HAP-1 (cell line): Measurements from ENCODE around the gene ETS2.

Experiments used
- DNase-seq, 2 experiments: peaks; one replicate each; pipeline ENCODE4 v3.0.0-alpha.2; 2016 to 2020; ENCODE audit warnings: low spot score in 2 of 2
- H3K27me3 ChIP-seq: fragments of 250-450 bp; sonication (Bioruptor Pico); 2 replicates; pipeline ENCODE4 v1.5.1; 2020; ENCODE audit warnings: low read depth, mild to moderate bottlenecking, moderate library complexity
- H3K36me3 ChIP-seq: fragments of 250-450 bp; sonication (Bioruptor Pico); replicated peaks from 2 replicates; pipeline ENCODE4 v1.5.1; 2020; ENCODE audit warnings: mild to moderate bottlenecking
- H3K4me1 ChIP-seq: fragments of 250-450 bp; sonication (Bioruptor Pico); 2 replicates; pipeline ENCODE4 v1.5.1; 2020; ENCODE audit warnings: mild to moderate bottlenecking
- H3K4me3 ChIP-seq: fragments of 250-450 bp; sonication (Bioruptor Pico); 2 replicates; pipeline ENCODE4 v1.5.1; 2020; ENCODE audit warnings: mild to moderate bottlenecking, moderate library complexity
- H3K9me3 ChIP-seq: fragments of 250-450 bp; sonication (Bioruptor Pico); 2 replicates; pipeline ENCODE4 v1.5.1; 2020; ENCODE audit warnings: mild to moderate bottlenecking, moderate library complexity
- in situ Hi-C: fragments of 300-500 bp; cut with MboI; formaldehyde crosslinking; loops from 3 replicates; pipeline ENCODE4 v1.14.3; 2020; ENCODE audit warnings: low sequenced_read_pairs, inconsistent platforms, mixed read lengths

The ETS2 gene

GRCh38 chr21:38810034-38810825, 4.5 kb downstream of the ETS2 start:
- Histone ChIP-seq H3K27me3 (no peaks in the 10 kb centered on the region), H3K4me3 (no peak overlapping the region), H3K36me3 (peaks cover 39% of the 10 kb centered on the region), H3K9me3 (no peaks in the 10 kb centered on the region), H3K4me1 (peaks cover 34% of the 10 kb centered on the region)
- no peak for DNase-seq
- in situ Hi-C loops = loop anchor here (25.0 kb wide), 1 partner anchor 577 kb away; a partner anchor contains a TSS

DNA sequence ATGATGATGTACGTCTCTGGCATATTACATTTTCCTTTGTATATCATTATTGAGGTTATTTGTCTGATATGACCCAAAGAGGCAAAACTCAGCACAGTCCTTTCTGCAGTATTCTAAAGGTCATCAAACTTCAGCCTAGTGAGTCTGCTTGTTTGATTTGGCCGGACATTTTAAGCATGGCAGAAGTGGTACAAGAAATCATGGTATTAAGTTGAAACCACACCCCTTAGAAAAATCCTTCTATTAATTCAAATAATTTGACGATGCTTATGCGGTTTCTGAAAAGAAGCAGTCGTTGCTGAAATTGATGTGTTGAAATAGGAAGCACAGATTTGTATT, 5.1 kb downstream of the ETS2 start:
- in situ Hi-C loops = loop anchor here (25.0 kb wide), 1 partner anchor 577 kb away; a partner anchor contains a TSS
- Histone ChIP-seq H3K4me1 (peaks cover 33% of the 10 kb centered on the region), H3K36me3 (peaks cover 43% of the 10 kb centered on the region), H3K9me3 (no peaks in the 10 kb centered on the region), H3K27me3 (no peaks in the 10 kb centered on the region), H3K4me3 (no peak overlapping the region)
- no peak for DNase-seq

DNA sequence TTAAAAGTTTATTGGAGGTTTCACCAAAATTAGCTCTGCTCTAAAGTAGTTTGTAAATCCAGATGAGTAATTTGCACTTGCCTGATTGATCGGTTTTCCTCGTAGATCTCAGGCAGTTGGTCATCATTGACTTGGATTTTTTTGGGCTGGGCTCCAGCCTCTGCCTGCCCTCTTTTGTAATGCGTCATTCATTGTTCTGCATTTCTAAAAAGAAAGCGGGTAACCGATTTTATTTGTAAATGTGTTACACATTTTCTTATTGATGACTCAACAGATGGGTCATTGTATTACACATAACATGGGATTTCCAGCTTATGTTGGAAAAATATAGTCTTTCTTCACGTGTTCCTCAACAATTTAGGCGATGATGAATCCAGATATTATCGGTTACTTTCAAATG, 5.5 kb downstream of the ETS2 start:
- Histone ChIP-seq H3K36me3 (peaks cover 46% of the 10 kb centered on the region), H3K4me3 (no peak overlapping the region), H3K4me1 (peaks cover 33% of the 10 kb centered on the region), H3K27me3 (no peaks in the 10 kb centered on the region), H3K9me3 (no peaks in the 10 kb centered on the region)
- DNase-seq = peak; percentile 65 to 85
- in situ Hi-C loops = loop anchor here (25.0 kb wide), 1 partner anchor 576 kb away; a partner anchor contains a TSS

DNA sequence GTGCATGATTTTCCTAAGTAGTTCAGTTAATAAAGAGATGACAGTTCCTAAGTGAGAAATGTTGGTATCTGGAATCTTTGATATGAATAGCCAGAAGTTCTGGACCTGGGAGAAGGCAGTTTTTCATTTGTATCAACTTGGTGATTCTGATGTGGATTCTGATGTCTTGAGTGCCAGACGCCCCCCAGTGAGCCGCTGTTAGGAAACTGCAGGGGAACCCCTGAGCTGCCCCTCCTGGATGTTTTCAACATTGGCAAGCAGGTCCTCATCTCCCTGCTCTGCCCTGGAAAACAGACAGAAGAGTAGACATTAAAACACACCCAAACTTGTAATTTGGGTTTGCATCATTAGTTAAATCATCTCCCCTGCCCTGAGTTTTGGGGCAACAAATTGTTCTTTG, 7.4 kb downstream of the ETS2 start:
- in situ Hi-C loops = loop anchor here (25.0 kb wide), 1 partner anchor 574 kb away; a partner anchor contains a TSS
- DNase-seq = no peak
- Histone ChIP-seq H3K4me3 (no peak overlapping the region), H3K4me1 (peaks cover 28% of the 10 kb centered on the region), H3K27me3 (no peaks in the 10 kb centered on the region), H3K36me3 (peaks cover 65% of the 10 kb centered on the region), H3K9me3 (no peaks in the 10 kb centered on the region)

DNA sequence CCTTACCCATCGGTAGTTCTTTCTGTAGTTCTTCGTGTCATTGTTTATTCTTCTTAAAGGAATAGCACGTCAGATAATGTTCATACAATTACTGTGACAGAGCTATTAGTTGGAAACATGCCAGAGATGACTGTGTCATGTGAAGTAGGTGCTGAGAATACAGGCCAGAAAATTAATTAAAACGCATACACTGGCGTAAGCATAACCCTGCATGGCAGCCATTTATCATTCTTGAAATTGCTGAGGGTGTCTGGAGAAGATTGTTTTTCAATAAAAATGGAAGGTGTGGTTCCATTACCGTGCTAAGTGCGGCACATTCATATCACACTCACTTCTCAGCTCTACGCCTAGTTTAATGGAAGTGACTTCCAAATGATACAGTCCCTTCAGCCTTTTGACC, 7.8 kb downstream of the ETS2 start:
- no peaks in the 10 kb centered on the region for H3K9me3 ChIP-seq
- no peak for DNase-seq
- H3K4me3 ChIP-seq = no peak overlapping the region
- H3K36me3 ChIP-seq = peaks cover 69% of the 10 kb centered on the region
- in situ Hi-C loops = loop anchor here (25.0 kb wide), 1 partner anchor 574 kb away; a partner anchor contains a TSS
- H3K4me1 ChIP-seq = peaks cover 24% of the 10 kb centered on the region
- H3K27me3 ChIP-seq = no peaks in the 10 kb centered on the region

GRCh38 chr21:38814126-38815059, 8.7 kb downstream of the ETS2 start:
- no peaks in the 10 kb centered on the region for H3K9me3 ChIP-seq
- H3K36me3 ChIP-seq = peaks cover 73% of the 10 kb centered on the region
- H3K4me1 ChIP-seq = peaks cover 17% of the 10 kb centered on the region
- H3K27me3 ChIP-seq = no peaks in the 10 kb centered on the region
- in situ Hi-C loops = loop anchor here (25.0 kb wide), 1 partner anchor 573 kb away; a partner anchor contains a TSS
- no peak for DNase-seq
- no peak overlapping the region for H3K4me3 ChIP-seq

DNA sequence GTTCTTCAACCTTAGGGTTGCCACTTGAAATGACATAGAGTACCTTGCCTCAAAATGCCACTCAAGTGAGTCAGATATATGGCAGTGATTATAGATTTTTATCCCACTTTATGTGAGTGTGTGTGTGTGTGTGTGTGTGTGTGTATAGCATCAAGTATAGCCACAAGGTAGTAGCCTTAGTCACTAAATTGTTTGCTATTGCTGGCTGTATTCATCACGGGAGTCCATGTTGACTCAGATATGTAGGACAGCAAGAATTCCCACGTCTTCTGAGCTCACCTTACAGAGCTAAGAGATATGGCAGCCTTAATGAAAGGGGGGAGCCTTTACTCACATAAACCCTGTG, 9.3 kb downstream of the ETS2 start:
- Histone ChIP-seq H3K4me3 (no peak overlapping the region), H3K36me3 (peaks cover 78% of the 10 kb centered on the region), H3K9me3 (no peaks in the 10 kb centered on the region), H3K4me1 (peaks cover 16% of the 10 kb centered on the region), H3K27me3 (no peaks in the 10 kb centered on the region)
- in situ Hi-C loops = loop anchor here (25.0 kb wide), 1 partner anchor 572 kb away; a partner anchor contains a TSS
- no peak for DNase-seq

DNA sequence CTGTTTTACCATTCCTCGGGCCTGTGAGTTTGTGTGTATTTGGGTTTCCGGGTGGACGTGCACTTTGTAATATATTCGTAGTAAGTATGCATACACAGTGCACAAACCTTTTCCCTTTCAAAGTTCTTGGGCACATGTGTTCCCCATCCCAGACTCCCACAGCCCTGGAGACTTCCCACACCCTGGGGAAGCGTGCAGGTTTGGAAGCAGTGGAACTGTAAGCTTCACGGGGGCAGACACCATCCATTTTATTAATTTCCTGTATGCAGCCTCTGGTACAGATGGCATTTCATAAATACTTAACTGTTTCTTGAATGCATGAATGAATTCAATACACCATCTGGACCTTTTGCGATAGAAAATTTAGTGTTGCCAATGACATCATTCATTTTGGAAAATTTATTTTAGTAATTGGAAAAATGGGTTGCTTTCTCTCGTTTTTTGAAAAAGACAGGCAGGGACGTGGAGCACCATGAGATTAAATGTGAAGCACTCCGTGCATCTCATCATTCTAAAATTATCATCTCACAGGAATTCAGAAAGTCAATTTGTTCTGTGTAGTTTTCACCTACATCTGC, 10.8 kb downstream of the ETS2 start:
- in situ Hi-C loops = loop anchor here (25.0 kb wide), 1 partner anchor 571 kb away; a partner anchor contains a TSS
- H3K9me3 ChIP-seq = no peaks in the 10 kb centered on the region
- no peak overlapping the region for H3K4me3 ChIP-seq
- no peaks in the 10 kb centered on the region for H3K27me3 ChIP-seq
- peaks cover 5% of the 10 kb centered on the region for H3K4me1 ChIP-seq
- DNase-seq = no peak
- H3K36me3 ChIP-seq = peaks cover 86% of the 10 kb centered on the region

DNA sequence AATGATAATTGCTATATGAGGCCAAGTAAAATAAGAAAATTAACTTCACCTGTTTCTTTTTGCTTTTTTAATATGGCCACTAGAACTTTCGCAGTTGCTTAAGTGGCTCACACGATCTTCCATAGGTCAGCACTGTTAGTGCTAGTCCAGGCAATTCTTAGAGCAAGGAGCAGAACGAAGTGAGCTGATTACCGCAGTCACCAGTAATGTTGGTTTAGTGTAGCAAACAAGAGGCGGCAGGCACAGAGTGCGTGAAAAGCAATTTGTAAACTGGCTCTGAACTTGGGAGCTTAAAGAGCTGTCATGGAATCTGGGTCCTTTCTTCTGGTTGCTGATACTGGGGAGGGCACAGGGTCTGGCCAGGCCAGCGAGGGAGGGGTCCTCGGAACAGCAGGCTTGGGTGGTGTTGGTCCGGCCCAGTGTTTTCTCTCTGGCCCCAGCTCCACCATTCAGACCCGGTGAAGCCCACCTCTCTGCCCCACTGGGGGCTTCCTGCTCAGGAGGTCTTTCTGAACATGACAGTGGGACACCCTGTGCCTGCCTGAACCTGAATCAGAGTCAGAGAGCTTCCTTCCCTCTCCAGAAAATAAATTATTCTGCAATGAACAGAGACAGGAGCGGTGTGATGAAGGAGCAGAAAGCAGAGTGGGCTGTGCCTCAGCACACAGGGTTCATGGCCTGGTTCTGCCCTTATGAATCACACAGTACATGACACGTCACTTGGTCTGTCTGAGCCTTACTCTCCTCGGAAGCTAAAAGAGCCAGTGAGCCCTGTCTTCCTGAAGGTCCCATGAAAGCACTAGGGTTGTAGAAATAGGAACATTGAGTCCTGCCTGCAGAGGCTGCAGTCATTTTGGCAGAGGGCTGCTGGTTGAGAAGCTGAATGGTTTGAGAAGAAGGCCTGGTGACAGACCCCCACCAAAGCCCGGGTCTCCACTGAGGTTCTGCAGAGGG, 11.9 kb downstream of the ETS2 start:
- H3K4me1 ChIP-seq = no peaks in the 10 kb centered on the region
- H3K9me3 ChIP-seq = no peaks in the 10 kb centered on the region
- in situ Hi-C loops = loop anchor here (25.0 kb wide), 1 partner anchor 570 kb away; a partner anchor contains a TSS
- H3K4me3 ChIP-seq = no peak overlapping the region
- no peaks in the 10 kb centered on the region for H3K27me3 ChIP-seq
- DNase-seq = no peak
- H3K36me3 ChIP-seq = peaks cover 96% of the 10 kb centered on the region

DNA sequence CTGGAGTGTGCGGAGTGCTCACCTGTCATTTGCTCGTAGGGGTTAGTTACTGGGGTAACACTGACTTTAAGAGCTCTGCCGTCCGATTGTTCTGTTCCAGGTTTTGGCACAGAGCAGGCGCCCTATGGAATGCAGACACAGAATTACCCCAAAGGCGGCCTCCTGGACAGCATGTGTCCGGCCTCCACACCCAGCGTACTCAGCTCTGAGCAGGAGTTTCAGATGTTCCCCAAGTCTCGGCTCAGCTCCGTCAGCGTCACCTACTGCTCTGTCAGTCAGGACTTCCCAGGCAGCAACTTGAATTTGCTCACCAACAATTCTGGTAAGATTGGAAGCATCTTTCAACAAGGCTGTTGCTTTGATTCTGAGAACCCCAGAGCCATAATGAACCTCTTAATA, 12.6 kb downstream of the ETS2 start:
- H3K27me3 ChIP-seq = no peaks in the 10 kb centered on the region

DNA sequence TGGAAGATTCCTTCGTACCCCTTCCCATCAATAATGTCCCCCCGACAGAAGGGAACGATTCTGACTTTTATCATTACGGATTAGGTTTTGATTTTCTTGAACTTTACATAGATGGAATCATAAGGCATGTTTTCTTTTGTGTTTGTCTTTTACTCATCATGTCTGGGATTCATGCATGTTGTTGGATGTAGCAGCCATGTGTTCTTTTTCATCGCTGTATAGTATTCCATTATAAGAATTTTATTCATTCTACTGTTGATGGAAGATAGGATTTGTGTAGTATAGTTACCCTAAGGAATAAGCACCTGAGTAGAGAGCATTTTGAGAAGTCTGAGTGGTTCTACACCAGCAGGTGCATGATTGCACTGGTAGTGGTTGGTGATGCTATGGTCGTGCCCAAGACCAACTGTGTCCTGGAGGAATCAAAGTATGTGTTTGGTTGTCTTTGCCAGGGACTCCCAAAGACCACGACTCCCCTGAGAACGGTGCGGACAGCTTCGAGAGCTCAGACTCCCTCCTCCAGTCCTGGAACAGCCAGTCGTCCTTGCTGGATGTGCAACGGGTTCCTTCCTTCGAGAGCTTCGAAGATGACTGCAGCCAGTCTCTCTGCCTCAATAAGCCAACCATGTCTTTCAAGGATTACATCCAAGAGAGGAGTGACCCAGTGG, 13.5 kb downstream of the ETS2 start:
- in situ Hi-C loops = loop anchor here (25.0 kb wide), 1 partner anchor 568 kb away; a partner anchor contains a TSS
- DNase-seq = no peak
- Histone ChIP-seq H3K4me1 (no peaks in the 10 kb centered on the region), H3K36me3 (peaks cover 92% of the 10 kb centered on the region), H3K4me3 (no peak overlapping the region), H3K27me3 (no peaks in the 10 kb centered on the region), H3K9me3 (no peaks in the 10 kb centered on the region)

More for the DNA sequence above, 12.6 kb downstream of the ETS2 start:
- Histone ChIP-seq H3K36me3 (peaks cover 96% of the 10 kb centered on the region), H3K4me1 (no peaks in the 10 kb centered on the region), H3K4me3 (no peak overlapping the region), H3K9me3 (no peaks in the 10 kb centered on the region)
- no peak for DNase-seq
- in situ Hi-C loops = loop anchor here (25.0 kb wide), 1 partner anchor 569 kb away; a partner anchor contains a TSS

DNA sequence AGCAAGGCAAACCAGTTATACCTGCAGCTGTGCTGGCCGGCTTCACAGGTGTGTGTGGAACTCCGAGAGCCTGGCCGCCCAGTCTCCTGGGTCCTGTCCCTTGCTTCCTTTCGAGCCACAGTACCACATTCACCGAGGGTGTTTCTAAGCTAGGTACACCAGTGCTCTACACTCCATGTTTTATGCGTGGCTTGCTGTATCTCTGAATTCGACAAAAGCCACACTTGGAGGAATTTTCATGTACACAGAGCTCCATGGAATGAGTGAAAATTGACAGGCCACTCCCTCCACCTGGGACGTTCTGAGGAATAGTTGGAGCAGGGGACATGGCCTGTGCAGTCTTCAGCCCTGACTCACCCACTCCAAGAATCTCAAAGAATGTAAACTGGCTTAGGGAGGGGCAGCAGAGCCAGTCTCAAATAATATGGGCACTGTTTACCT, 14.0 kb downstream of the ETS2 start:
- in situ Hi-C loops = loop anchor here (25.0 kb wide), 1 partner anchor 568 kb away; a partner anchor contains a TSS
- Histone ChIP-seq H3K36me3 (peaks cover 92% of the 10 kb centered on the region), H3K4me3 (no peak overlapping the region), H3K4me1 (no peaks in the 10 kb centered on the region), H3K9me3 (no peaks in the 10 kb centered on the region), H3K27me3 (no peaks in the 10 kb centered on the region)
- no peak for DNase-seq
